K562 (cell line): ENCODE measurements around the gene STUM. TPM values are rescaled to one million over a fixed set of nuclear protein-coding genes. Genes with fewer than 3 reads are reported as not detected.

Experiments used
- CBX3 ChIP-seq, 2 experiments: IDR thresholded peaks; 1 replicate in 1 of 2; 2 replicates in 1 of 2; pipeline ENCODE4 v1.6.1; 2012; ENCODE audit warnings: inconsistent platforms in 2 of 2, low read length in 2 of 2, borderline replicate concordance in 1 of 2, control low read depth in 1 of 2
- CREB3L1 ChIP-seq: fragments of 450-650 bp; IDR thresholded peaks from 2 replicates; pipeline ENCODE4 v1.6.1; 2014; ENCODE audit warnings: low read depth, mild to moderate bottlenecking, moderate library complexity, borderline replicate concordance
- CTCFL ChIP-seq: IDR thresholded peaks from 2 replicates; pipeline ENCODE4 v1.6.1; 2011; ENCODE audit warnings: borderline replicate concordance, low read depth, mild to moderate bottlenecking, moderate library complexity, low read length; ENCODE audit not compliant: insufficient read depth, poor library complexity, severe bottlenecking
- CXXC5 ChIP-seq: fragments of 250-450 bp; sonication (Bioruptor Pico); IDR thresholded peaks from 2 replicates; pipeline ENCODE4 v1.8.0; 2022; ENCODE audit warnings: inconsistent platforms, mild to moderate bottlenecking, moderate library complexity
- DEAF1 ChIP-seq: fragments of 450-650 bp; formaldehyde crosslinking; IDR thresholded peaks from 2 replicates; pipeline ENCODE4 v1.4.0; 2020; ENCODE audit warnings: mild to moderate bottlenecking, moderate library complexity
- ELF4 ChIP-seq: fragments of 450-650 bp; formaldehyde crosslinking; IDR thresholded peaks from 2 replicates; pipeline ENCODE4 v1.4.0; 2022; ENCODE audit warnings: missing genetic modification characterization
- ESRRB ChIP-seq: fragments of 250-450 bp; sonication (Bioruptor Pico); IDR thresholded peaks from 2 replicates; pipeline ENCODE4 v1.5.0; 2020; ENCODE audit warnings: mild to moderate bottlenecking, moderate library complexity, borderline replicate concordance
- GABPB1 ChIP-seq: sonication (generic); formaldehyde crosslinking; IDR thresholded peaks from 2 replicates; pipeline ENCODE4 v1.8.0; 2022; ENCODE audit warnings: mild to moderate bottlenecking, missing genetic modification reagents
- GATAD2A ChIP-seq: fragments of 450-650 bp; IDR thresholded peaks from 2 replicates; pipeline ENCODE4 v1.6.1; 2017
- KLF1 ChIP-seq: fragments of 450-650 bp; IDR thresholded peaks from 2 replicates; pipeline ENCODE4 v1.6.1; 2016; ENCODE audit warnings: missing genetic modification characterization, missing compliant biosample characterization
- KLF16 ChIP-seq: IDR thresholded peaks from 2 replicates; pipeline ENCODE4 v1.6.1; 2016; ENCODE audit warnings: antibody characterized with exemption
- OTX1 ChIP-seq: fragments of 450-650 bp; formaldehyde crosslinking; IDR thresholded peaks from 2 replicates; pipeline ENCODE4 v1.4.0; 2022; ENCODE audit warnings: mild to moderate bottlenecking
- PKNOX1 ChIP-seq: fragments of 450-650 bp; IDR thresholded peaks from 2 replicates; pipeline ENCODE4 v1.6.1; 2016
- POLR2H ChIP-seq: IDR thresholded peaks from 2 replicates; pipeline ENCODE4 v1.6.1; 2016; ENCODE audit warnings: missing genetic modification characterization, low read depth, mild to moderate bottlenecking, control low read depth, missing compliant biosample characterization, moderate library complexity
- PYGO2 ChIP-seq: fragments of 450-650 bp; IDR thresholded peaks from 2 replicates; pipeline ENCODE4 v1.6.1; 2016; ENCODE audit warnings: mild to moderate bottlenecking, missing genetic modification characterization, moderate library complexity, missing compliant biosample characterization
- RBM34 ChIP-seq: fragments of 200-400 bp; formaldehyde crosslinking; IDR thresholded peaks from 2 replicates; pipeline ENCODE4 v1.6.1; 2018; ENCODE audit warnings: low read length, borderline replicate concordance; ENCODE audit not compliant: insufficient read depth
- SMAD4 ChIP-seq: fragments of 250-450 bp; sonication (Bioruptor Pico); conservative IDR thresholded peaks from 2 replicates; pipeline ENCODE4 v1.8.0; 2021; ENCODE audit warnings: inconsistent platforms, mild to moderate bottlenecking, moderate library complexity
- SMC3 ChIP-seq: conservative IDR thresholded peaks from 2 replicates; pipeline ENCODE4 v1.6.1; 2011; ENCODE audit warnings: low read depth, low read length, improper control_type of control experiment; ENCODE audit not compliant: insufficient read depth
- TCF7 ChIP-seq: sonication (generic); IDR thresholded peaks from 2 replicates; pipeline ENCODE4 v1.6.1; 2016; ENCODE audit warnings: antibody characterized with exemption, borderline replicate concordance
- U2AF1 ChIP-seq: fragments of 200-400 bp; formaldehyde crosslinking; optimal IDR thresholded peaks from 2 replicates; pipeline ENCODE3; 2017; ENCODE audit warnings: mild to moderate bottlenecking, low read depth, low read length, moderate library complexity
- XRCC5 ChIP-seq: fragments of 200-400 bp; formaldehyde crosslinking; IDR thresholded peaks from 2 replicates; pipeline ENCODE4 v1.6.1; 2017; ENCODE audit warnings: low read depth, mild to moderate bottlenecking, low read length
- ZNF24 ChIP-seq: fragments of 450-650 bp; IDR thresholded peaks from 2 replicates; pipeline ENCODE4 v1.6.1; 2016
- ZNF316 ChIP-seq: fragments of 450-650 bp; IDR thresholded peaks from 2 replicates; pipeline ENCODE4 v1.6.1; 2016
- ZZZ3 ChIP-seq: fragments of 450-650 bp; IDR thresholded peaks from 2 replicates; pipeline ENCODE4 v1.6.1; 2016; ENCODE audit warnings: antibody characterized with exemption, mild to moderate bottlenecking, moderate library complexity
- polyA plus RNA-seq, 8 experiments: library from polyadenylated mRNA; depleted of rRNA in 4 of 8; stranded (reverse) in 5 of 8; unstranded in 3 of 8; fragments of >200 nt; fragmentation: Nextera tagmentation in 2 of 8; fragmentation: Illumina TruSeq in 1 of 8; extraction: Ambion mirVana in 2 of 8; extraction: Trizol in 1 of 8; gene quantifications; 2 replicates each; pipeline versions ENCODE4 v1.2.1 to v1.2.3, GENCODE V29; 2011 to 2014; ENCODE audit warnings: inconsistent platforms in 1 of 8, missing spikeins in 1 of 8
- total RNA-seq, 7 experiments: library from RNA; depleted of rRNA in 6 of 7; stranded (reverse); fragments of >200 nt in 6 of 7; fragmentation: Illumina TruSeq in 2 of 7; extraction: Trizol in 2 of 7; gene quantifications; 2 replicates each; pipeline versions ENCODE4 v1.2.1 to v1.2.3, GENCODE V29; 2011 to 2021; ENCODE audit warnings: low replicate concordance in 1 of 7

The STUM gene
- total and polyA plus RNA-seq, 9 of the 15 experiments (the other 6 are each of a cell fraction or from before 2014, with no cell fraction given), result not detected

GRCh38 chr1:226626577-226626956, 78.0 kb downstream of the STUM start (continued):
- TF ChIP-seq PKNOX1, result no peak
- peak; percentile 77 for TF ChIP-seq SMC3
- TF ChIP-seq ELF4 (CRISPR knock-in tag), result no peak
- no peak for TF ChIP-seq KLF1 (tag)
- peak; percentile 45 for TF ChIP-seq CTCFL
- no peak for TF ChIP-seq ZNF316
- peak; percentile 58; the same call in 1 of the 2 replicates for TF ChIP-seq KLF16
- TF ChIP-seq CREB3L1, result peak; percentile 65; the same call in 1 of the 2 replicates
- TF ChIP-seq XRCC5, result peak; percentile 88
- TF ChIP-seq GABPB1, result peak; percentile 45; the same call in 1 of the 2 replicates
- peak in 1 of 2 experiments; percentile 94; a peak in 2 of 3 replicates for TF ChIP-seq CBX3 (IDR thresholded peaks at IDR 0.05; ENCODE audit: borderline replicate concordance in 1 of 2, low read length in 2 of 2)
- TF ChIP-seq ESRRB (CRISPR knock-in tag), result no peak
- no peak for TF ChIP-seq ZZZ3
- no peak for TF ChIP-seq POLR2H (tag)
- peak; percentile 59 for TF ChIP-seq DEAF1 (CRISPR knock-in tag)
- TF ChIP-seq RBM34, result no peak
- TF ChIP-seq ZNF24, result no peak
- peak; percentile 38; the same call in 1 of the 2 replicates for TF ChIP-seq SMAD4
- no peak for TF ChIP-seq OTX1 (CRISPR knock-in tag)
- TF ChIP-seq CXXC5 (CRISPR knock-in tag), result peak; percentile 78
- peak; percentile 92; the same call in 1 of the 2 replicates for TF ChIP-seq TCF7
- TF ChIP-seq GATAD2A, result no peak
- TF ChIP-seq PYGO2 (tag), result no peak
- TF ChIP-seq U2AF1, result no peak
